ENCODE results near the gene UBE3C. TPM values are rescaled to one million over a fixed set of nuclear protein-coding genes. Genes with fewer than 3 reads are reported as not detected.
"Not testable (repeated sequence)": the region's sequence is repeated elsewhere in the genome, so short reads cannot be mapped to it uniquely, and the experiment has no call there.

UBE3C gene
- total RNA-seq (2014; rRNA removed; shearing (Covaris generic)) = 122 and 128 TPM in 2 replicates

GRCh38 chr7:157138424-157139110 lies at the start of gene UBE3C:
Gene UBE3C (plus strand): TSS chr7:157138926. CDS start chr7:157139273, 347 bp downstream.
- Histone ChIP-seq H3K4me3 (peak within 1 kb of the TSS; percentile 96), H3K27me3 (no peaks in the 10 kb centered on the region), H3K27ac (peak within 1 kb of the TSS; percentile 80), H3K36me3 (peaks cover 20% of the 10 kb centered on the region), H3K4me1 (peaks cover 9% of the 10 kb centered on the region), H3K9me3 (replicated peaks) (no peaks in the 10 kb centered on the region)
- peak; percentile 91 to 93 for DNase-seq

DNA sequence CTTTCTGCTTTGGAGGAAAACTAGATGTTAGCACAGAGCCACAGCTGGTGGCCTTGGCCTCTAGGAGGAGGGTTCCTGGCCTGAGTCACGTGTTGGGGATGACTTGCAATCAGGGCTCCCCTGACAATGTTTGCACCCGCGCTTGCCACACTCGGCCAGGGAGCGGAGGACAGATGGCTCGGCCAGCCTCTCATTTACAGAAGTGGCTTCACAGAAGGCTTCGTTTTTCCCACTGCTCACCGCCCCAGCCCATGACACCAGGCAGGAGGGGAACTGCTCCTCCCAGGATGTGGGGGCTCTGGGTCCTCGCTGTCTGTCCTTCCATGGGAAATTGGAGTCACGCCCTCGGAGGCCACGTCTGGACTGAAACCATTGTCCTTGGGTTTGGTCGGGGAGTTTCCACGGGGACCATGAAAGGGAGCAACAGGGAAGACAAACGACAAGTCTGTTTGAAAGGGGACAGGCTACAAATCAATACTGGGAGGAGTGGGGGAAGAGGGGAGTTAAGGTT lies 49.6 kb upstream of the UBE3C start:
- H3K27ac ChIP-seq = no peak overlapping the region
- H3K27me3 ChIP-seq = 0 out of 2 replicates have a peak, but pooled peaks cover 5% of the 10 kb centered on the region
- DNase-seq = no peak

DNA sequence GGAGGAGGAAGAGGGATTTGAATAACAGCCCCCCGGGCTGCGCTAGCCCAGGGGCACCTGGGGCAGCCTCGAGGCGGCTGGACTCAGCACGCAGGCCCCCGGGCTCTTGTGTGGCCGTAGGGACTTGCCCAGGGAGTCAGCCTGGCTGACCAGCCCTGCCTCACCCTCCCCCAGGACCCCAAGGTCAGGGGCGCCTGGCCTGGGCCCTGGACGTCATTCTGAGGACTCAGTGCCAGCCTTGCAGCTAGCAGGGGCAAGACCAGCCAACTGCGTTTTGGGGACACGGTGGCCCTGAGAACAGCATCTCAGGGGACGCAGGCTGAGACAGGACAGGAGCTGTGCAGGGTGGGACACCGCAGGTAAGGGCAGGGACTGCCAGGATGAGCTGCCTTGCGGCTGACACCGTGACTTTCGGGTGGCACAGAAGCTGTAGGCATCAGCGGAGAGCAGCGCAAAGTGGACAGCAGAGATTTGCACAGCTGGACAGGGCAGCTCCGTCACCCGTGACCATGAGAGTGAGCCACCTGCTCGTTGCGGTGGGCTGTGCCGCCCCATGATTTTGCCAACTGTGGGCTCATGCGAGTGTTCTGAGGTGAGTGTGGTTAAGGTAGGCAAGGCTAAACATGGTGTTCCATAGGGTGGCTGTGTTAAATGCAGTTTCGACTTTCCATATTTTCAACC lies 48.1 kb upstream of the UBE3C start:
- Histone ChIP-seq H3K9me3 (replicated peaks) (no peaks in the 10 kb centered on the region), H3K27me3 (0 out of 2 replicates have a peak, but pooled peaks cover 5% of the 10 kb centered on the region), H3K4me1 (no peaks in the 10 kb centered on the region), H3K4me3 (no peak overlapping the region), H3K36me3 (no peaks in the 10 kb centered on the region), H3K27ac (no peak overlapping the region)
- DNase-seq = no peak

More for the DNA sequence above, 49.6 kb upstream of the UBE3C start:
- H3K4me3 ChIP-seq = no peak overlapping the region
- H3K4me1 ChIP-seq = no peaks in the 10 kb centered on the region
- no peaks in the 10 kb centered on the region for H3K36me3 ChIP-seq
- H3K9me3 ChIP-seq (replicated peaks) = no peaks in the 10 kb centered on the region

- H3K4me1 ChIP-seq = no peaks in the 10 kb centered on the region
- H3K36me3 ChIP-seq = no peaks in the 10 kb centered on the region
- no peaks in the 10 kb centered on the region for H3K9me3 ChIP-seq (replicated peaks)
- no peak overlapping the region for H3K27ac ChIP-seq
- no peak for DNase-seq
- no peak overlapping the region for H3K4me3 ChIP-seq
- peaks cover 6% of the 10 kb centered on the region; the same call in 1 of the 2 replicates for H3K27me3 ChIP-seq
Measured at GRCh38 chr7:157096286-157097055, 42.3 kb upstream of the UBE3C start.

GRCh38 chr7:157097056-157097329 lies 41.7 kb upstream of the UBE3C start:
- Histone ChIP-seq H3K4me3 (no peak overlapping the region), H3K9me3 (replicated peaks) (no peaks in the 10 kb centered on the region), H3K4me1 (no peaks in the 10 kb centered on the region), H3K27me3 (peaks cover 6% of the 10 kb centered on the region; the same call in 1 of the 2 replicates), H3K27ac (no peak overlapping the region), H3K36me3 (no peaks in the 10 kb centered on the region)
- no peak for DNase-seq

DNA sequence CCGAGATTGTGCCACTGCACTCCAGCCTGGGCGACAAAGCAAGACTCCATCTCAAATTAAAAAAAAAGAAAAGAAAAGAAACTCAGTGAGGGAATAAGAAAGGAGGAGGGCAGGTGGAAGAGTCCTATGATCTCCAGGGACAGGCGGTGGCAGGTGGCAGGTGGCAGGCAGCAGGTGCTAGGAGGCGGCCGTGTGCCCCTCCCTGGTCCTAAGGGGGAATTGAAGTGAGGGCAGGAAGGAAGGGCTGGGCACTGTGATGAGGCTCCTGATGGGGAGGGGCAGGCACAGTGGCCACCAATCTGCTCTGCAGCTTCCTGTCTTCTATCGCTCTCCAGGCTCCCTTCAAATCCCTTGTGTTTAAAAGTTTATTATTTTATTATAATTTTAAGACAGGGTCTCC lies 41.2 kb upstream of the UBE3C start:
- no peaks in the 10 kb centered on the region for H3K36me3 ChIP-seq
- H3K4me1 ChIP-seq = no peaks in the 10 kb centered on the region
- no peak overlapping the region for H3K4me3 ChIP-seq
- H3K27me3 ChIP-seq = peaks cover 6% of the 10 kb centered on the region; the same call in 1 of the 2 replicates
- DNase-seq = no peak
- no peak overlapping the region for H3K27ac ChIP-seq
- H3K9me3 ChIP-seq (replicated peaks) = no peaks in the 10 kb centered on the region

DNA sequence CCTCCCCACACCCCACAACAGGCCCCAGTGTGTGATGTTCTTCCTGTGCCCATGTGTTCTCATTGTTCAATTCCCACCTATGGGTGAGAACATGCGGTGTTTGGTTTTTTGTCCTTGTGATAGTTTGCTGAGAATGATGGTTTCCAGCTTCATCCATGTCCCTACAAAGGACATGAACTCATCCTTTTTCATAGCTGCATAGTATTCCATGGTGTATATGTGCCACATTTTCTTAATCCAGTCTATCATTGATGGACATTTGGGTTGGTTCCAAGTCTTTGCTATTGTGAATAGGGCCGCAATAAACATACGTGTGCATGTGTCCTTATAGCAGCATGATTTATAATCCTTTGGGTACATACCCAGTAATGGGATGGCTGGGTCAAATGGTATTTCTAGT lies 38.7 kb upstream of the UBE3C start:
- not testable (repeated sequence) for DNase-seq; H3K4me3 ChIP-seq; H3K4me1 ChIP-seq; H3K9me3 ChIP-seq (replicated peaks); H3K27ac ChIP-seq; H3K36me3 ChIP-seq; H3K27me3 ChIP-seq

GRCh38 chr7:157103641-157104040 lies 35.1 kb upstream of the UBE3C start:
- DNase-seq, H3K27ac ChIP-seq, H3K27me3 ChIP-seq: not testable (repeated sequence)

DNA sequence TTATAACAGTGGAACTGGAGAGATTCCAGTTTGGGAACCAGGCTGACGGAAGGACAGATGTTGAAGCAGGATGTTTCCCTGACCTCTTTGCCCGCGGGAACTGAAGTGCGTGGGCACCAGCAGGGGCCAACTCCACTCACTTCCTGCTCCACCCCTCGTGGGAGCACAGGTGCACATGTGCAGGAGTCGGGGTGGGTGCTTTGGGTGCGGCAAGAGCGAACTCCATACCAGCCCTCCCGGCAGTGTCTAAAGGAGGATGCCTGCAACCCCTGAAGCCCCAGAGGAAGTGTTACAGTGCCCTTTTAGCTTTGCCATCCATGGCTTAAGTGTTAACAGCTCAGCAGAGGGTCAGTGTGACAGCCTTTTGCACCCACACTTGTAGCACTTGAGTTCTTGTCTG lies 27.4 kb upstream of the UBE3C start:
- Histone ChIP-seq H3K27me3 (0 out of 2 replicates have a peak, but pooled peaks cover 11% of the 10 kb centered on the region), H3K4me1 (no peaks in the 10 kb centered on the region), H3K27ac (no peak overlapping the region), H3K4me3 (no peak overlapping the region), H3K9me3 (replicated peaks) (0 out of 2 replicates have a peak, but pooled peaks cover 2% of the 10 kb centered on the region), H3K36me3 (no peaks in the 10 kb centered on the region)
- no peak for DNase-seq

More at GRCh38 chr7:157103641-157104040, 35.1 kb upstream of the UBE3C start:
- H3K36me3 ChIP-seq; H3K4me3 ChIP-seq; H3K9me3 ChIP-seq (replicated peaks); H3K4me1 ChIP-seq: not testable (repeated sequence)

DNA sequence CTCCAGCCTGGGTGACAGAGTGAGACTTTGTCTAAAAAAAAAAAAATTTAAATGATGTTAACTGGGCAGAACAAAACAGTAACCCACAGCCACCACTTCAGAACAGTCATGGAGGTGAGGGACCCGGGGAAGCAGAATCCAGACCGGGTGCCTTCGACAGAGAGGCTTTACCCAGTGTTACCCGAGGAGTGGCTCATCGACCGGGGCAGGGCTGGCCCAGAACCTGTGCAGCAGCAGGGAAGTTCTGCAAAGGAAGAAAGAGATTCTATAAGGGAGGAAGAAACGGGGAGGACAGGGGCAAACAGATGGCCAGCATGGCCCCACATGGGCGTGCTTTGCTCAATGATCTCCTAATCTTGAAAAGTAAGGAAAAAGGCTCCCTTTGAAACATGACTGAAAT lies 26.0 kb upstream of the UBE3C start:
- no peaks in the 10 kb centered on the region for H3K36me3 ChIP-seq
- 0 out of 2 replicates have a peak, but pooled peaks cover 2% of the 10 kb centered on the region for H3K9me3 ChIP-seq (replicated peaks)
- H3K27me3 ChIP-seq = 0 out of 2 replicates have a peak, but pooled peaks cover 11% of the 10 kb centered on the region
- H3K4me3 ChIP-seq = no peak overlapping the region
- H3K4me1 ChIP-seq = no peaks in the 10 kb centered on the region
- no peak overlapping the region for H3K27ac ChIP-seq
- no peak for DNase-seq

DNA sequence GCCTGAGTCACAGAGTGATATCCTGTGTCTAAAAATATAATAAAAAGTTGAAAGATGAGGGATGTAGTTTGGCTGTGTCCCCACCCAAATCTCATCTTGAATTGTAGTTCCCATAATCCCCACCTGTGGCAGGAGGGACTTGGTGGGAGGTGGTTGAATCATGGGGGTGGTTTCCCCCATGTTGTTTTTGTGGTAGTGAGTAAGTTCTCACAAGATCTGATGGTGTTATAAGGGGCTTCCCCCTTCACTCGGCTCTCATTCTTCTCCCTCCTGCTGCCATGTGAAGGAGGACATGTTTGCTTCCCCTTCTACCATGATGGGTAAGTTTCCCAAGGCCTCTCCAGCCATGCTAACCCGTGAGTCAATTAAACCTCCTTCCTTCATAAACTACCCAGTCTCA lies 25.1 kb upstream of the UBE3C start:
- 0 out of 2 replicates have a peak, but pooled peaks cover 11% of the 10 kb centered on the region for H3K27me3 ChIP-seq
- 0 out of 2 replicates have a peak, but pooled peaks cover 2% of the 10 kb centered on the region for H3K9me3 ChIP-seq (replicated peaks)
- no peak for DNase-seq
- H3K4me3 ChIP-seq = no peak overlapping the region
- H3K36me3 ChIP-seq = no peaks in the 10 kb centered on the region
- H3K4me1 ChIP-seq = no peaks in the 10 kb centered on the region
- no peak overlapping the region for H3K27ac ChIP-seq

DNA sequence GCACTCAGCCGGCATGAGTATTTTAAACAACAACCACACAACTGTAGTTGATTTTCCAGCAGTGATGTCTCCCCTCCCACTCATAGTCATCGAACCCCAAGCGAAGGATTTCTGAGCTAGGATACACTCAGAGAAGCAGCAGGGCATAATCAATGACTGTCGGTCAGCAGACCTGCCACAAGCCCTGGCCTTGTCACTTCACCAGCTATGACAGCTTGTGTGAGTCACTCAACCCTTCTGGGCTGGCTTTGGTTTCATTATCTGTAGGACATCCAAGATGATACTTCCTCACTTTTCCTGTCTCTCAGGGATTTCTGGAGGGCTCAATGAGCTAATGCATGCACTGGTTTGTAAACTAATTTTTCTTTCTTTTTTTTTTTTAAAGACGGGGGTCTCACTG lies 22.0 kb upstream of the UBE3C start:
- 0 out of 2 replicates have a peak, but pooled peaks cover 2% of the 10 kb centered on the region for H3K9me3 ChIP-seq (replicated peaks)
- no peak overlapping the region for H3K4me3 ChIP-seq
- DNase-seq = no peak
- 0 out of 2 replicates have a peak, but pooled peaks cover 6% of the 10 kb centered on the region for H3K27me3 ChIP-seq
- no peak overlapping the region for H3K27ac ChIP-seq
- no peaks in the 10 kb centered on the region for H3K36me3 ChIP-seq
- no peaks in the 10 kb centered on the region for H3K4me1 ChIP-seq

DNA sequence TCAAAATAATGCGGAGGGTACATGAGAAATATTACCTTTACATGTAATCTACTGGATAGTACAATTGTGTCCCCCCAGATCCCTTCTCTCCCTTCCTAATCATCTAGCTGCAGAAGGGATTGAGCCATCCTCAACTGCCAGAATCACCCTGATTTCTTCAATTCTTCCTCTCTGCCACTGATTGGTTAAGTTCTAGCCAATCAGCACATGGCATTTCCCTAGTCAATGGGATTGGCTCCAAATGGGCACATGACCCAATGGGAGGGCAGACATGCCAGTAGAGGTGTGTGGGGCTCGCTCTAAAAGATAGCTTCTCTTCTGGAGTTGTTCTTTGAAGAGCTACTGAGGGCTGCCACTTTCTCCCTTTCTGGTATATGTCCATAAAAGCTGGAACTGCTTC lies 20.9 kb upstream of the UBE3C start:
- DNase-seq = no peak
- Histone ChIP-seq H3K27me3 (0 out of 2 replicates have a peak, but pooled peaks cover 4% of the 10 kb centered on the region), H3K4me1 (no peaks in the 10 kb centered on the region), H3K36me3 (no peaks in the 10 kb centered on the region), H3K27ac (no peak overlapping the region), H3K9me3 (replicated peaks) (0 out of 2 replicates have a peak, but pooled peaks cover 2% of the 10 kb centered on the region), H3K4me3 (no peak overlapping the region)

GRCh38 chr7:157120181-157120580 lies 18.5 kb upstream of the UBE3C start:
- Histone ChIP-seq H3K27ac (no peak overlapping the region), H3K4me3 (no peak overlapping the region), H3K9me3 (replicated peaks) (no peaks in the 10 kb centered on the region), H3K36me3 (no peaks in the 10 kb centered on the region), H3K4me1 (no peaks in the 10 kb centered on the region), H3K27me3 (no peaks in the 10 kb centered on the region)
- no peak for DNase-seq

Measured in SJCRH30 (cell line).